Measurements from ENCODE around the gene HMOX1. TPM values are rescaled to one million over a fixed set of nuclear protein-coding genes. Genes with fewer than 3 reads are reported as not detected.

The HMOX1 gene
- total and polyA plus RNA-seq, 2 of the 13 experiments (the other 11 are each of a cell fraction or from before 2014, with no cell fraction given), result 53.6 to 67.4 TPM

- TF ChIP-seq ZNF18 (CRISPR knock-in tag; IDR thresholded peaks at IDR 0.05; ENCODE audit: insufficient replicate concordance) (no peak), U2AF2 (IDR thresholded peaks at IDR 0.05; ENCODE audit: low read depth, low read length) (no peak), CREM (IDR thresholded peaks at IDR 0.05) (peak; percentile 67; the same call in 1 of the 2 replicates), CREM (CRISPR knock-in tag; IDR thresholded peaks at IDR 0.05) (no peak), LRRFIP1 (CRISPR knock-in tag; conservative IDR thresholded peaks at IDR 0.05) (no peak), ZNF33A (CRISPR knock-in tag; IDR thresholded peaks at IDR 0.05; ENCODE audit: borderline replicate concordance) (no peak), PREB (CRISPR knock-in tag; IDR thresholded peaks at IDR 0.05) (no peak), HMG20A (CRISPR knock-in tag; IDR thresholded peaks at IDR 0.05; ENCODE audit: borderline replicate concordance) (no peak), NR2F2 (IDR thresholded peaks at IDR 0.05; ENCODE audit: borderline replicate concordance, low read depth) (peak; percentile 72; the same call in 1 of the 2 replicates), PHF21A (CRISPR knock-in tag; IDR thresholded peaks at IDR 0.05) (peak; percentile 62; the same call in 1 of the 2 replicates), GATA4 (IDR thresholded peaks at IDR 0.05; ENCODE audit: borderline replicate concordance, low read depth) (peak; percentile 15; the same call in 1 of the 2 replicates), ZNF34 (CRISPR knock-in tag; IDR thresholded peaks at IDR 0.05; ENCODE audit: borderline replicate concordance) (no peak), EP300 (IDR thresholded peaks at IDR 0.05; ENCODE audit: low read depth in 2 of 2, low read length in 2 of 2) (peak in 1 of 2 experiments; percentile 80; a peak in 2 of 4 replicates), EP300 (CRISPR knock-in tag; IDR thresholded peaks at IDR 0.05; ENCODE audit: borderline replicate concordance) (no peak; the same call in 1 of the 2 replicates), BCL6 (CRISPR knock-in tag; IDR thresholded peaks at IDR 0.05) (peak; percentile 78), NR2F1 (CRISPR knock-in tag; IDR thresholded peaks at IDR 0.05) (peak in 1 of 2 experiments; percentile 49; a peak in 2 of 4 replicates), TRIM22 (IDR thresholded peaks at IDR 0.05) (no peak), KAT8 (CRISPR knock-in tag; IDR thresholded peaks at IDR 0.05) (peak; percentile 29; the same call in 1 of the 2 replicates), ZNF777 (CRISPR knock-in tag; IDR thresholded peaks at IDR 0.05) (no peak), DRAP1 (CRISPR knock-in tag; IDR thresholded peaks at IDR 0.05) (peak; percentile 49; the same call in 1 of the 2 replicates), NR2F6 (IDR thresholded peaks at IDR 0.05) (peak; percentile 81; the same call in 1 of the 2 replicates), NR2F6 (CRISPR knock-in tag; IDR thresholded peaks at IDR 0.05) (peak; percentile 66; the same call in 1 of the 2 replicates)
Observed at GRCh38 chr22:35379146-35379993, 1.5 kb upstream of the HMOX1 start (continued).
